HEK293 (cell line): ENCODE data around the gene SYTL2.

Source experiments
- BCL11B ChIP-seq: fragments of 450-650 bp; formaldehyde crosslinking; IDR thresholded peaks from 2 replicates; pipeline ENCODE4 v1.5.1; 2016; ENCODE audit warnings: low read depth, missing biosample characterization, missing genetic modification characterization
- GLIS1 ChIP-seq: fragments of 450-650 bp; formaldehyde crosslinking; IDR thresholded peaks from 2 replicates; pipeline ENCODE4 v1.5.1; 2016; ENCODE audit warnings: missing biosample characterization, missing genetic modification characterization
- GLIS2 ChIP-seq: fragments of 450-650 bp; formaldehyde crosslinking; IDR thresholded peaks from 2 replicates; pipeline ENCODE4 v1.5.1; 2016; ENCODE audit warnings: missing biosample characterization, missing genetic modification characterization
- HOXD13 ChIP-seq: sonication (generic); formaldehyde crosslinking; IDR thresholded peaks from 2 replicates; pipeline ENCODE4 v1.8.0; 2022; ENCODE audit warnings: missing genetic modification reagents, borderline replicate concordance
- MZF1 ChIP-seq: fragments of 450-650 bp; formaldehyde crosslinking; IDR thresholded peaks from 2 replicates; pipeline ENCODE4 v1.5.1; 2017; ENCODE audit warnings: missing biosample characterization, missing genetic modification characterization, borderline replicate concordance
- OVOL3 ChIP-seq: fragments of 450-650 bp; formaldehyde crosslinking; IDR thresholded peaks from 2 replicates; pipeline ENCODE4 v1.5.1; 2016; ENCODE audit warnings: missing biosample characterization, missing genetic modification characterization
- RBAK ChIP-seq: fragments of 450-650 bp; formaldehyde crosslinking; IDR thresholded peaks from 2 replicates; pipeline ENCODE4 v1.5.1; 2016; ENCODE audit warnings: missing biosample characterization, missing genetic modification characterization
- REPIN1 ChIP-seq: fragments of 450-650 bp; formaldehyde crosslinking; IDR thresholded peaks from 2 replicates; pipeline ENCODE4 v1.5.1; 2017; ENCODE audit warnings: missing biosample characterization, missing genetic modification characterization, low read depth
- ZFP41 ChIP-seq: fragments of 450-650 bp; formaldehyde crosslinking; IDR thresholded peaks from 2 replicates; pipeline ENCODE4 v1.5.1; 2016; ENCODE audit warnings: missing biosample characterization, missing genetic modification characterization, borderline replicate concordance
- ZNF10 ChIP-seq: fragments of 450-650 bp; formaldehyde crosslinking; IDR thresholded peaks from 2 replicates; pipeline ENCODE4 v1.5.1; 2017; ENCODE audit warnings: missing biosample characterization, missing genetic modification characterization
- ZNF202 ChIP-seq: fragments of 450-650 bp; formaldehyde crosslinking; IDR thresholded peaks from 2 replicates; pipeline ENCODE4 v1.5.1; 2016; ENCODE audit warnings: missing biosample characterization, missing genetic modification characterization, borderline replicate concordance
- ZNF239 ChIP-seq: fragments of 450-650 bp; formaldehyde crosslinking; IDR thresholded peaks from 2 replicates; pipeline ENCODE4 v1.5.1; 2016; ENCODE audit warnings: missing biosample characterization, missing genetic modification characterization
- ZNF24 ChIP-seq: fragments of 450-650 bp; formaldehyde crosslinking; IDR thresholded peaks from 2 replicates; pipeline ENCODE4 v1.5.1; 2016; ENCODE audit warnings: missing biosample characterization, missing genetic modification characterization
- ZNF248 ChIP-seq: fragments of 450-650 bp; formaldehyde crosslinking; IDR thresholded peaks from 2 replicates; pipeline ENCODE4 v1.5.1; 2017; ENCODE audit warnings: missing biosample characterization, missing genetic modification characterization
- ZNF324 ChIP-seq: fragments of 450-650 bp; formaldehyde crosslinking; IDR thresholded peaks from 2 replicates; pipeline ENCODE4 v1.5.1; 2016; ENCODE audit warnings: missing biosample characterization, missing genetic modification characterization
- ZNF354C ChIP-seq: fragments of 450-650 bp; formaldehyde crosslinking; IDR thresholded peaks from 2 replicates; pipeline ENCODE4 v1.5.1; 2016; ENCODE audit warnings: missing biosample characterization, missing genetic modification characterization, low read depth, borderline replicate concordance
- ZNF404 ChIP-seq: fragments of 450-650 bp; formaldehyde crosslinking; IDR thresholded peaks from 2 replicates; pipeline ENCODE4 v1.5.1; 2017; ENCODE audit warnings: missing biosample characterization, missing genetic modification characterization
- ZNF416 ChIP-seq: fragments of 450-650 bp; formaldehyde crosslinking; IDR thresholded peaks from 2 replicates; pipeline ENCODE4 v1.5.1; 2016; ENCODE audit warnings: missing biosample characterization, missing genetic modification characterization
- ZNF433 ChIP-seq: fragments of 450-650 bp; formaldehyde crosslinking; IDR thresholded peaks from 2 replicates; pipeline ENCODE4 v1.5.1; 2016; ENCODE audit warnings: missing biosample characterization, missing genetic modification characterization, low read depth
- ZNF473 ChIP-seq: fragments of 450-650 bp; formaldehyde crosslinking; IDR thresholded peaks from 2 replicates; pipeline ENCODE4 v1.5.1; 2017; ENCODE audit warnings: missing biosample characterization, missing genetic modification characterization
- ZNF521 ChIP-seq: fragments of 450-650 bp; formaldehyde crosslinking; IDR thresholded peaks from 2 replicates; pipeline ENCODE4 v1.5.1; 2017; ENCODE audit warnings: missing biosample characterization, mild to moderate bottlenecking, missing genetic modification characterization
- ZNF549 ChIP-seq: fragments of 450-650 bp; IDR thresholded peaks from 2 replicates; pipeline ENCODE4 v1.5.1; 2018; ENCODE audit warnings: missing biosample characterization, missing genetic modification characterization, mild to moderate bottlenecking, inconsistent platforms, moderate library complexity
- ZNF585B ChIP-seq: fragments of 450-650 bp; formaldehyde crosslinking; IDR thresholded peaks from 2 replicates; pipeline ENCODE4 v1.5.1; 2016; ENCODE audit warnings: missing biosample characterization, missing genetic modification characterization
- ZNF658 ChIP-seq: fragments of 450-650 bp; formaldehyde crosslinking; IDR thresholded peaks from 2 replicates; pipeline ENCODE4; 2016; ENCODE audit warnings: missing biosample characterization, missing genetic modification characterization
- ZNF777 ChIP-seq: fragments of 450-650 bp; formaldehyde crosslinking; IDR thresholded peaks from 2 replicates; pipeline ENCODE4 v1.5.1; 2017; ENCODE audit warnings: missing biosample characterization, missing genetic modification characterization, borderline replicate concordance
- ZNF843 ChIP-seq: fragments of 450-650 bp; formaldehyde crosslinking; IDR thresholded peaks from 2 replicates; pipeline ENCODE4 v1.5.1; 2016; ENCODE audit warnings: missing biosample characterization, missing genetic modification characterization
- TF ChIP-seq, protein P1 (sequence below): fragments of 450-650 bp; formaldehyde crosslinking; IDR thresholded peaks from 2 replicates; pipeline ENCODE4 v1.5.1; 2016; ENCODE audit warnings: missing biosample characterization, missing genetic modification characterization
- TF ChIP-seq, protein P2 (sequence below): fragments of 450-650 bp; formaldehyde crosslinking; IDR thresholded peaks from 2 replicates; pipeline ENCODE4 v1.5.1; 2017; ENCODE audit warnings: missing biosample characterization, mild to moderate bottlenecking, missing genetic modification characterization, moderate library complexity
- TF ChIP-seq, protein P3 (sequence below): fragments of 450-650 bp; formaldehyde crosslinking; IDR thresholded peaks from 2 replicates; pipeline ENCODE4 v1.5.1; 2016; ENCODE audit warnings: missing biosample characterization, missing genetic modification characterization
- TF ChIP-seq, protein P4 (sequence below): fragments of 450-650 bp; formaldehyde crosslinking; IDR thresholded peaks from 2 replicates; pipeline ENCODE4 v1.5.1; 2017; ENCODE audit warnings: missing biosample characterization, missing genetic modification characterization
- TF ChIP-seq, protein P5 (sequence below): fragments of 450-650 bp; formaldehyde crosslinking; IDR thresholded peaks from 2 replicates; pipeline ENCODE4 v1.5.1; 2016; ENCODE audit warnings: missing biosample characterization, missing genetic modification characterization
- TF ChIP-seq, protein P6 (sequence below): fragments of 450-650 bp; formaldehyde crosslinking; IDR thresholded peaks from 2 replicates; pipeline ENCODE4 v1.5.1; 2016; ENCODE audit warnings: missing biosample characterization, missing genetic modification characterization

Gene SYTL2

DNA sequence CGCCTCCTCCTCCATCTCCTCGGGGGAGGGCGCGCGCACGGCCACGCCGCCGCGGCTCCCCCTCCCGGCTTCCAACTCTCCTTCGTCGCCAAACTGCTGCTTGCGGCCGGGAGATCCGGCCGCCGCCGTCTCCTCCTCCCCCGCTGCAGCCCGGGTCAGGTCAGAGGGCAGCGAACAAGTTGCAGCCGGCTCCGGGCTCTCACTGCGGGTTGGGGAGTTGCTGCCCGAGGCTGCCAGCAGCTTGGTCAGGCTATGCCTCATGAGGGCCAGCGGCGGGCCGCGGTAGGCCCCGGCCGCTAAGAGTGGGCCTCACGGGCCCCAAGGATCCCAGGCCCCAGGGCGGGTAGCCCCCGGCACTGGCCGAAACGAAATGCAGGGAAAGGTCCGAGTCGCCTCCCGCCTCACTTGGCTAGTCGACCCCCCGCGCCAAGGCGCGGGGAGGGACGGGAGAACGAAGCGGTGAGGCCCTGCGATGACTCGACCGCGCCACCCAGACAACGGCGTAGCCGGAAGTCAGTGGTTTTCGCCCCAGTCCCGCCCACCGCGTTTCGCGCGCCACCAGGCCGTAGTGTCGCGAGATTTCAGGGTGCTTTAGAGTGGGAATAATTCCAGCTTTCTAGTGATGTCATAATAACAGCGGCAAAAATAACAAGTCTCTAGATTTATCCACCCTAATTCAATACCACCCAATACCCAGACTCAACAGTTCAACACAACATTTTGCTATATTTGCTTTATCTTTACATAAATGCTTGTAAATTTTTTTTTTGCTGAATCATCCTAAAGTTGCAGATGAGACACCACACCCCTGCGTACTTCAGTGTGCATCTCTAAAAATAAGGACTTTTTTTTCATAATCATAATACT lies 146.1 kb downstream of the SYTL2 start, which contains the start of gene CREBZF (continued):
- no peak for TF ChIP-seq ZNF248 (tag by site-specific recombination)
- TF ChIP-seq, protein P1, sequence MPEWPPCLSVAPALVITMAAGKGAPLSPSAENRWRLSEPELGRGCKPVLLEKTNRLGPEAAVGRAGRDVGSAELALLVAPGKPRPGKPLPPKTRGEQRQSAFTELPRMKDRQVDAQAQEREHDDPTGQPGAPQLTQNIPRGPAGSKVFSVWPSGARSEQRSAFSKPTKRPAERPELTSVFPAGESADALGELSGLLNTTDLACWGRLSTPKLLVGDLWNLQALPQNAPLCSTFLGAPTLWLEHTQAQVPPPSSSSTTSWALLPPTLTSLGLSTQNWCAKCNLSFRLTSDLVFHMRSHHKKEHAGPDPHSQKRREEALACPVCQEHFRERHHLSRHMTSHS (tag by site-specific recombination), result no peak
- no peak for TF ChIP-seq ZNF777
- TF ChIP-seq BCL11B (tag by site-specific recombination), result 0 out of 2 replicates have a peak, but pooled peaks have one; percentile 64
- no peak for TF ChIP-seq MZF1
- no peak for TF ChIP-seq OVOL3 (tag by site-specific recombination)
- no peak for TF ChIP-seq ZNF239 (tag by site-specific recombination)
- TF ChIP-seq HOXD13 (CRISPR knock-in tag), result no peak
- TF ChIP-seq GLIS1 (tag by site-specific recombination), result peak; percentile 46
- no peak for TF ChIP-seq RBAK (tag by site-specific recombination)
- TF ChIP-seq, protein P2, sequence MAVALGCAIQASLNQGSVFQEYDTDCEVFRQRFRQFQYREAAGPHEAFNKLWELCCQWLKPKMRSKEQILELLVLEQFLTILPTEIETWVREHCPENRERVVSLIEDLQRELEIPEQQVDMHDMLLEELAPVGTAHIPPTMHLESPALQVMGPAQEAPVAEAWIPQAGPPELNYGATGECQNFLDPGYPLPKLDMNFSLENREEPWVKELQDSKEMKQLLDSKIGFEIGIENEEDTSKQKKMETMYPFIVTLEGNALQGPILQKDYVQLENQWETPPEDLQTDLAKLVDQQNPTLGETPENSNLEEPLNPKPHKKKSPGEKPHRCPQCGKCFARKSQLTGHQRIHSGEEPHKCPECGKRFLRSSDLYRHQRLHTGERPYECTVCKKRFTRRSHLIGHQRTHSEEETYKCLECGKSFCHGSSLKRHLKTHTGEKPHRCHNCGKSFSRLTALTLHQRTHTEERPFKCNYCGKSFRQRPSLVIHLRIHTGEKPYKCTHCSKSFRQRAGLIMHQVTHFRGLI (tag by site-specific recombination), result no peak
- TF ChIP-seq ZNF658 (tag by site-specific recombination), result no peak
- no peak for TF ChIP-seq ZNF549 (tag by site-specific recombination)
- TF ChIP-seq ZNF354C (tag by site-specific recombination), result no peak
- TF ChIP-seq ZNF404, result no peak
- no peak for TF ChIP-seq ZNF10
- TF ChIP-seq ZNF324 (tag by site-specific recombination), result no peak
- TF ChIP-seq, protein P3, sequence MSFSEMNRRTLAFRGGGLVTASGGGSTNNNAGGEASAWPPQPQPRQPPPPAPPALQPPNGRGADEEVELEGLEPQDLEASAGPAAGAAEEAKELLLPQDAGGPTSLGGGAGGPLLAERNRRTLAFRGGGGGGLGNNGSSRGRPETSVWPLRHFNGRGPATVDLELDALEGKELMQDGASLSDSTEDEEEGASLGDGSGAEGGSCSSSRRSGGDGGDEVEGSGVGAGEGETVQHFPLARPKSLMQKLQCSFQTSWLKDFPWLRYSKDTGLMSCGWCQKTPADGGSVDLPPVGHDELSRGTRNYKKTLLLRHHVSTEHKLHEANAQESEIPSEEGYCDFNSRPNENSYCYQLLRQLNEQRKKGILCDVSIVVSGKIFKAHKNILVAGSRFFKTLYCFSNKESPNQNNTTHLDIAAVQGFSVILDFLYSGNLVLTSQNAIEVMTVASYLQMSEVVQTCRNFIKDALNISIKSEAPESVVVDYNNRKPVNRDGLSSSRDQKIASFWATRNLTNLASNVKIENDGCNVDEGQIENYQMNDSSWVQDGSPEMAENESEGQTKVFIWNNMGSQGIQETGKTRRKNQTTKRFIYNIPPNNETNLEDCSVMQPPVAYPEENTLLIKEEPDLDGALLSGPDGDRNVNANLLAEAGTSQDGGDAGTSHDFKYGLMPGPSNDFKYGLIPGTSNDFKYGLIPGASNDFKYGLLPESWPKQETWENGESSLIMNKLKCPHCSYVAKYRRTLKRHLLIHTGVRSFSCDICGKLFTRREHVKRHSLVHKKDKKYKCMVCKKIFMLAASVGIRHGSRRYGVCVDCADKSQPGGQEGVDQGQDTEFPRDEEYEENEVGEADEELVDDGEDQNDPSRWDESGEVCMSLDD (tag by site-specific recombination), result no peak; the same call in 1 of the 2 replicates
- TF ChIP-seq ZNF416 (tag by site-specific recombination), result no peak
- TF ChIP-seq GLIS2 (tag by site-specific recombination), result peak; percentile 87
- TF ChIP-seq ZFP41 (tag by site-specific recombination), result no peak
- TF ChIP-seq ZNF585B, result no peak
- no peak for TF ChIP-seq ZNF473 (tag by site-specific recombination)
- no peak for TF ChIP-seq ZNF433 (tag by site-specific recombination)
- TF ChIP-seq, protein P4, sequence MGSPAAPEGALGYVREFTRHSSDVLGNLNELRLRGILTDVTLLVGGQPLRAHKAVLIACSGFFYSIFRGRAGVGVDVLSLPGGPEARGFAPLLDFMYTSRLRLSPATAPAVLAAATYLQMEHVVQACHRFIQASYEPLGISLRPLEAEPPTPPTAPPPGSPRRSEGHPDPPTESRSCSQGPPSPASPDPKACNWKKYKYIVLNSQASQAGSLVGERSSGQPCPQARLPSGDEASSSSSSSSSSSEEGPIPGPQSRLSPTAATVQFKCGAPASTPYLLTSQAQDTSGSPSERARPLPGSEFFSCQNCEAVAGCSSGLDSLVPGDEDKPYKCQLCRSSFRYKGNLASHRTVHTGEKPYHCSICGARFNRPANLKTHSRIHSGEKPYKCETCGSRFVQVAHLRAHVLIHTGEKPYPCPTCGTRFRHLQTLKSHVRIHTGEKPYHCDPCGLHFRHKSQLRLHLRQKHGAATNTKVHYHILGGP (tag by site-specific recombination), result no peak
- TF ChIP-seq, protein P5, sequence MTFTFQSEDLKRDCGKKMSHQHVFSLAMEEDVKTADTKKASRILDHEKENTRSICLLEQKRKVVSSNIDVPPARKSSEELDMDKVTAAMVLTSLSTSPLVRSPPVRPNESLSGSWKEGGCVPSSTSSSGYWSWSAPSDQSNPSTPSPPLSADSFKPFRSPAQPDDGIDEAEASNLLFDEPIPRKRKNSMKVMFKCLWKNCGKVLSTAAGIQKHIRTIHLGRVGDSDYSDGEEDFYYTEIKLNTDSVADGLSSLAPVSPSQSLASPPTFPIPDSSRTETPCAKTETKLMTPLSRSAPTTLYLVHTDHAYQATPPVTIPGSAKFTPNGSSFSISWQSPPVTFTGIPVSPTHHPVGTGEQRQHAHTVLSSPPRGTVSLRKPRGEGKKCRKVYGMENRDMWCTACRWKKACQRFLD (tag by site-specific recombination), result no peak
- TF ChIP-seq, protein P6, sequence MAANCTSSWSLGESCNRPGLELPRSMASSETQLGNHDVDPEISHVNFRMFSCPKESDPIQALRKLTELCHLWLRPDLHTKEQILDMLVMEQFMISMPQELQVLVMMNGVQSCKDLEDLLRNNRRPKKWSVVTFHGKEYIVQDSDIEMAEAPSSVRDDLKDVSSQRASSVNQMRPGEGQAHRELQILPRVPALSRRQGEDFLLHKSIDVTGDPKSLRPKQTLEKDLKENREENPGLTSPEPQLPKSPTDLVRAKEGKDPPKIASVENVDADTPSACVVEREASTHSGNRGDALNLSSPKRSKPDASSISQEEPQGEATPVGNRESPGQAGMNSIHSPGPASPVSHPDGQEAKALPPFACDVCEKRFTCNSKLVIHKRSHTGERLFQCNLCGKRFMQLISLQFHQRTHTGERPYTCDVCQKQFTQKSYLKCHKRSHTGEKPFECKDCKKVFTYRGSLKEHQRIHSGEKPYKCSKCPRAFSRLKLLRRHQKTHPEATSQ (tag by site-specific recombination), result 0 out of 2 replicates have a peak, but pooled peaks have one; percentile 60
- no peak for TF ChIP-seq ZNF24 (tag by site-specific recombination)
- no peak for TF ChIP-seq REPIN1 (tag by site-specific recombination)
- TF ChIP-seq ZNF843 (tag by site-specific recombination), result no peak
- no peak for TF ChIP-seq ZNF202 (tag by site-specific recombination)
- TF ChIP-seq ZNF521 (tag by site-specific recombination), result no peak
